GM21390 (cell line): ENCODE data around the gene CXXC1.
A peak's percentile ranks its signal among the peaks of the same experiment; 100 is the strongest.
"Not testable (repeated sequence)": the region's sequence is repeated elsewhere in the genome, so short reads cannot be mapped to it uniquely, and the experiment has no call there.

Experiments used
- ATAC-seq: cut with Tn5 transposase; IDR thresholded peaks from one replicate; pipeline ENCODE4 v1.9.1; 2021; ENCODE audit not compliant: unreplicated experiment

CXXC1 gene

DNA sequence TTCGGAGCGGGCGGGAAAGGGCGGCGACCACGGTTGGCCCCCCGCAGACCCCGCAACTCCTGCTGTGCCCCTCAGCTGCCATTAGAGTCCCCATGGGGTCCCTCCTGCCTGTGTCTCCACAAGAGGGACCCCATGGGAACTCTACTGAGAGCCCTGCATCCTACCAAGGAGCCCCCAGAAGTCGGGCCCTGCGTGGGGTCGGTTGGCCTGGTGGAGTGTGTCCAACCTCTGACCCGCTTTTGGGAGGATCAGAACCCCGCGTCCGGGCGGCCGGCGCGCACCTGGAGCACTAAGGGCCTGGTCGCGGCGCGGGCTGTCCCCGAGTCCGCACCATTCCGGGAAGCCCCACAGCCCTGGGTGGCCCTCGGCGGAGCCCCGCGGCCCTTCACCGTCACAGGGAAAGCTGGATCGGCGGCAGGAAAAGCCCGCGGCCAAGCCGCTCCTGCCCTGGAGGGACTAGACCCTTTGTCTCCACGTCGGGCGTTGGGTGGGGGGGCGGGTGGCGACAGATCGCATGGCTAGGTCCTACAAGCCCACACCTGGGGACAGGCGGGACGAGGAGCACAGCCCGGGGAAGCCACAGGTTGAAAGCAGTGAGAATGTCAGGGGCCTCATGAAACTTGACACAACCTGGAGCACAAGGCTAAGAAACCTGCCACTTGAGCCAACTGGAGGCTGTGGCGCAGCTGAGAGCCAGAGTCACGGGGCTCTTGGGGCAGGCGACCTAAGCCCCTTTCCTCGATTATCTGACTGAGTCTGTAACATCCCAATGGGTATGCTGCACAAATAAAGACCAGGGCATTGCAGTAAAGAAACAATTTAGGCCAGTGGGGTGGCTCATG lies 11.2 kb upstream of the CXXC1 start:
- ATAC-seq = no peak

DNA sequence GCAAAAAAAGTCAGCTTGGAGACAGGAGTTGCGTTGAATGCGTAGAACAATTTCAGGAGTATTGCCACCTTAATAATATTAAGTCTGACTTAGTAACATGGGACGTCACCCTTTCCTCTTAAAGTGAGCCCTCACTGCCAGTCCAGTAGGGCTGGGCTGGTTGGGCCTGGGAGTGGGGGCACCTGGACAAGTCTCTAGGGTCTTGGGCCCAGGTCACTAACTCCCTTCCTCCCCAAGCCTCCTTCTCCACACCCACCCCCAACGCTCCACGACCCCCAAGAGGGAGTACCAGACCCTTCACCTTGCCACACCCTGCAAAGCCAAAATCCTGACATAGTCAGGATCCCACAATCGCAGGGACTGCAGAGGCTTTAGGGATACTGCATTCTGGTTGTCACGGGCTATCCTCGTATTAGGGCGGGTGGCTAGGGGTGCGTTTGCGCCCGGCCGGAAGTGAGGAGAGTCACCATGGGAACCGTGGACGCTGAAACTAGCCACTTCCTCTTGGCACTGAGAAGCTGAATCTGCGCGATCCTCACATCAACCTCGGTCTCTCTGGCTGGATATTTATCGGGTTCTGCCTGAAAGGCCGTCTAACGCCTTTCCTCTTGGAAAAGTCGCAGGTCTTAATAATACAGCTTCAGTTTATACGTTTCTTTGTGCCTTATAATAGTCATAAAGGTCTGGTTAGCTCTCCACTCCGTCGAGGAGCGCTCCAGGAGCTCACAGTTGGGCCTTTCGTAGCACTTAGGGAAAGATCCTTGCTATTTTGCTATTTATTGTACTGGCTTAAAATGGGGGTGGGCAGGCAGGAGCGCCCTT lies 10.3 kb upstream of the CXXC1 start:
- peak; percentile 99 for ATAC-seq

DNA sequence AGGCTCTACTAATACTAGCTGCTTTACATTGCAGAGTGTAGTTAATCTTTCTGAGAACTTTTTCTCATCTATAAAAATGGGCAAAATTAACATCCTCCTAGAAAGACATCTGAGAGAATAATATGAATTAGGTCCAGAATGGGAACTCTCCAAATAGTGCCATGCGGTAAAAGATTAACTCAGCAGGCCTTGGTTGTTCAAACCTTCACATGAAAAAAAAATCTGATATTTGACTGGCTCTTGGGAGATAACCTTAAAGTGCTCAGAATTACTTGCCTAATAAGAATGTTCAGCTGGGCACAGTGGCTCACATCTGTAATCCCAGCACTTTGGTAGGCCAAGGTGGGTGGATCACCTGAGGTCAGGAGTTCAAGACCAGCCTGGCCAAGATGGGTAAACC lies 5.5 kb upstream of the CXXC1 start:
- no peak for ATAC-seq

DNA sequence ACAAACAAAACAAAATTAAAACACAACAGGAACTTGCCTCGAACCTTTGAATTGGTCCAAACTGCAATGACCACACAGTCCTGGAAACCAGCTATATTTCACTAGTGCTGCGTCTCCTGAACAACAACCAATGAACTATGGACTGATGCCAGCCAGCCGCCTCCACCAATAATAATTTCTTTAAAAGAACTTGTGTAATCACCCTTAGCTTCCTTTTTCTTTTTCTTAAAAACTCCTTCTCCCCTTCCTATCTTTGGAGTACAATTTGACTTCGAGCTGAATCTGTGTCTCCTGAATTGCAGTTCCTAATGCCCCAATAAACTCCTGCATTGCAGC lies 1.6 kb upstream of the CXXC1 start:
- no peak for ATAC-seq

DNA sequence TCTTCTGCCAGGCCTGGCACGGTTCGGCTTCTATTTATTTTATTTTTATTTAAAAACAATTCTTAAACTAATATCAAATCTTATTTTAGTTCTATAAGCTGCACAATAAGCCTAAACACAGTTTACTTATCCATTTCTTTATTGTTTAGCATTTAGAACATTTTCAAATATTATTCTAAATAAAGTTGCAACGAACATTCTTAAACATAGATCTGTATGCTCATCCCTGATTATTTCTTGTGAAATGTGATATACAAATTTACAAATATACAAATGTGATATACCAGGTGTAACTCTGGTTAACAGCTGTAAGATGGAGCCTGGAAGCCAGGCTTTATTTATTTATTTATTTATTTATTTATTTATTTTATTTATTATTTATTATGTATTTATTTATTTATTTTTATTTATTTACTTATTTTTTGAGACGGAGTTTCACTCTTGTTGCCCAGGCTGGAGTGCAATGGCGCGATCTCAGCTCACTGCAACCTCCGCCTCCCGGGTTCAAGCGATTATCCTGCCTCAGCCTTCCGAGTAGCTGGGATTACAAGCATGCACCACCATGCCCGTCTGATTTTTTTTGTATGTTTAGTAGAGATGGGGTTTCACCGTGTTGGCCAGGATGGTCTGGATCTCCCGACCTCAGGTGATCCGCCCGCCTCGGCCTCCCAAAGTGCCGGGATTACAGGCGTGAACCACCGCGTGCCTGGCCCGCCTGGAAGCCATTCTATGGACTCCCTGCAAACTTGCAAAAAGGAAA lies 1.0 kb upstream of the CXXC1 start:
- not testable (repeated sequence) for ATAC-seq

DNA sequence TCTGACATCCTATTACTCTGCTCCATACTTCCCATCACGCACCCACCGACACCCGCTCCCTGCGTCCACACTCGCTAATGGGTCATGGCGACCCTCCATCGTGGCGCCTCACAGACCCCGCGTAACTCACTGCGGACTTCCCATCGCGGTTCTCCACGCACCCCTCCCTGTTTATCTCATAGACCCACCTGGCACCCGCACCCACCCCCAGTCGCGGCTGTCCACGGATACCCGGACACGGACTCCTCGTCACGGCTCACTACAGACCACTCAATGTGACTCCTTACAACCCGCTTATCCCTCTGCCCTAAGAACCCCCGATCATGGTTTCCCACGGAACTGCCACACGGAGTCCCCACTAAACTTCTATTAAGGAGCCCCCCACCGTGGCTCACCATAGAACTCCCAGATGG lies 458 bp downstream of the CXXC1 start:
- ATAC-seq = no peak

DNA sequence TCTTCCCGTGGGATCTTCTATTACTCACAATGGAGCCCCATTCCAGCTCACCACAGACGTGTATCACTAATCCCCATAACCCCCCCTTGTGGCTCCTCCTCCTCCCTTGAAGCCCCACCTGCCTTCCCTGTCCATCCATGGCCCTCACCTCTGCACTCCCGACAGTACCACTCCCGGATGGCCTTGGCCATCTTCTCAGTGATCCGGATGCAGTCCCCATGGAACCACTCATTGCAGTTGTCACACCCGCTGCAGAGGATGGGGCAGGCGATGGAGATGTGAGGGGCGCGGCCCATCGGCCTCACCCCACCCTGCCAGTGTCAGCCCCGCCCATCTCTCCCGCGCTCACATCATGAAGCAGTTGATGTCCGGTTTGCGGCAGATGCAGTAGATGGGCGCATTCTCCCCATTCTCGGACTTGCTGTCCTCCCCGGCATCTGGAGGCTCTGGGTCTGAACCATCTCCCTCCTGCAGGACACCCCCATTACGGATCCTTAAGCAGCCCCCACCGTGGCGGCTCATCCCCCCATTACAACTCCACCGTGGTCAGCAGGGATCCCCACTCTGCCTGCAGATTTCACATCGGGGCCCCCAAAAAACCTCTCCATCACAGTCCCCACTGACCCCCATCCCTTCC lies 983 bp downstream of the CXXC1 start:
- ATAC-seq = no peak

DNA sequence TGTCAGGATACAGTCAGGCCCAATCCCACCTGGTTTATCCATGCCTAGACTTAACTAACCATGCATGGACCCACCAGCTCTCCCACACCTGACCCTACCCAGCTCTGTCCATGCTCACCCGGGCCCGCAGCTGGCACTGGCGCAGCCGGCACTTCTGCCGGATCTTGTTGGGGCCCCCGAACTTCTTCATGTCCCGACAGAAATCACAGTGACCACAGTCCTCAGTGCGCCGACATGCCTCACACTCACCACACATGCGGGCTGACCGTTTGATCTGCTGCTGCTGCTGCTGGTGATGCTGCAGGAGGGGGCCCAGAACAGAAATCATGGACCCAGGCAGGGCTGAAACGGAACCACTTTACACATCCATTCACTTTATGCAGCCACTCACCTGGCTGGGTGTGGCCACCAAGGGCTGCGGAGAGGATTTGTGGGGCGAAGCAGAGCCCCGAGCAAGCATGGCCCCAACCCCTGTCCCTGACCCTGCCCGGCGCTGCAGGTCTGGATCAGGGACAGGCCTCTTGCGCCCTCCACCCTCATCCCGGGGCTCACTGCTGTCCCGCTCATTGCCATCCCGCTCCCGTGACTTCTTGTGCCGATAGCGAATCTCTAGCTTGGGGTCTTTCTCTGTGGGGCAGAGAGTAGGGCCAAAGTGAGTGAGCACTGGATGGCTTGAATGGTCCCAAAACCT lies 1.7 kb downstream of the CXXC1 start:
- no peak for ATAC-seq

DNA sequence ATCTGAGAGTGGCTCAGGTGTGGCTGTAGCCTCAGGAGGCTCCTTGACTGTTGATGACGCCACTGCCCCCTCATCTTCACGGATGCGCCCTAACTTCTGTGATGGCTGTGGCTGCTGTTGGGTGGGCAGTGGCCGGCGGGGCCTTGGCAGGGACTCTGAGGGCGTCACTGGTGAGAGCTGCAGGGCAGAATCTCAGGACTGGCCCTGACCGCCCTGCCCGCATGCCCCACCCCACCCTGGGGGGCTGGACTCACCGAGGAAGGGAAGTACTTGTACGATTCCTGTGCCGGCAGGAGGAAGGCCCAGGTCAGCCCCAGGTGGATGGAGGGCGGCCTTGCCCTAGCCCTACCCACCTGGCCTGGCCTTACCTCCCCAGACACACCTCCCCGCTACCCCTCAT lies 2.4 kb downstream of the CXXC1 start:
- no peak for ATAC-seq

DNA sequence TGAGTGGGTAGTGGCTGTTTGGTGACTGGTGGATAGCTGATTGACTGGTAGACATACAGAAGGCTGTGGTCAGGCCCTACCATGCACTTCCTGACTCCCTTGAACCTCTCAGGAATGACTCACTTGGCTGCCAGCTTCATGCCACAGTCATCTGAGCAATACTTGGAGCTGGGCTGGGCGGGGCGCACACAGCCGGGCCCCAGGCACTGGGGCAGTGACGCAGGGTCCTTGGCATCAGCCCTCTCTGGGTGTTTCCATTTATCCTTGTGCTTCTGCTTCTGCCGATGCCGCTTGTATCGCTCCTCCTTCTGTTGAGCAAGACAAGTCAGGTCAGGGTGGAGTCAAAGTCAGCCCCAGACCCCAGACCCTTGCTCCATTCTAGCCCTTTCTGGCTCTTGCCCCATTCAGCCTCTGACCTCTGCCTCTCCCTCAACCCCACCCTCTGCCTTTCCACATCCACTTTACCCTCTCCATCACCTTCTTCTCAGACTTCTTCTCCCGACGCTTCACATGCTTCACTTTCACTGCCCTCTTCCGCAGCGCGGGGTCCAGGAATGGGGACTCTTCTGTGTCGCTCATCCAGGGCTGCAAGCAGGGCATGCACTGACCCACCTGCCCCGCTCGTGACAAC lies 3.1 kb downstream of the CXXC1 start:
- ATAC-seq = no peak

DNA sequence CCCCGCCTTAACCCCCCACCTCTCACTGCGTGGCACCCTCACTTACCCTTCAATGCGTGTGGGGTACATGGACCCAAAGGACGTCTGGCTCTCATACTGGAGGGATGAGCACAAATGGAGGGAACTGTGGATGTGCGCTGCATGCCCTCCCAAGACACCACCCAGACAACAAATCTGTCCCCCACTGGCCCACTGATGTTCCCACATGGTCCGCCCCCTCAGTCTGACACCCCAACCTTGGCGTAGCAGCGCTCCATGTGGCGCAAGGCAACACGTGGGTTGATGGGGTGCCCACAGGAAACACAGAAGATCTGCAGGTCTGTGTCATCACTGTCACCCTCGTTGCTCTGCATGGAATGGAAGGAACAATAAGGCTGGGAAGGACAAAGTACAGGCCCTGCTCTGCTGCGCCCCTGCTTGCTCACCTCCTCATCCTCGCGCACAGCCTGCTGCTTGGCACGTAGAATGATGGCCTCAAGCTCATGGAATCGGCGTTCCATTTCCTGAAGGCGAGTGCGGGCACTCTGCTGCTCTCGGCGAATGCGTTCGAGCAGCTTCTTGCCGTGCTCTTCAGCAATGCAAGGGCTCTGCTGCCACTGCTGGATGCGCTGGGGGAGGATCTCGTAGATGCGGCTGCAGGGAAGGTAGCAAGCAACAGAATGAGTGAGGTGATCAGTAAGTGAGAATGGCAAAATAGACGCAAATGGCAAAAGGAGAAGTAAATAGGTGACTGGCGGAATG lies 3.9 kb downstream of the CXXC1 start:
- ATAC-seq = no peak

DNA sequence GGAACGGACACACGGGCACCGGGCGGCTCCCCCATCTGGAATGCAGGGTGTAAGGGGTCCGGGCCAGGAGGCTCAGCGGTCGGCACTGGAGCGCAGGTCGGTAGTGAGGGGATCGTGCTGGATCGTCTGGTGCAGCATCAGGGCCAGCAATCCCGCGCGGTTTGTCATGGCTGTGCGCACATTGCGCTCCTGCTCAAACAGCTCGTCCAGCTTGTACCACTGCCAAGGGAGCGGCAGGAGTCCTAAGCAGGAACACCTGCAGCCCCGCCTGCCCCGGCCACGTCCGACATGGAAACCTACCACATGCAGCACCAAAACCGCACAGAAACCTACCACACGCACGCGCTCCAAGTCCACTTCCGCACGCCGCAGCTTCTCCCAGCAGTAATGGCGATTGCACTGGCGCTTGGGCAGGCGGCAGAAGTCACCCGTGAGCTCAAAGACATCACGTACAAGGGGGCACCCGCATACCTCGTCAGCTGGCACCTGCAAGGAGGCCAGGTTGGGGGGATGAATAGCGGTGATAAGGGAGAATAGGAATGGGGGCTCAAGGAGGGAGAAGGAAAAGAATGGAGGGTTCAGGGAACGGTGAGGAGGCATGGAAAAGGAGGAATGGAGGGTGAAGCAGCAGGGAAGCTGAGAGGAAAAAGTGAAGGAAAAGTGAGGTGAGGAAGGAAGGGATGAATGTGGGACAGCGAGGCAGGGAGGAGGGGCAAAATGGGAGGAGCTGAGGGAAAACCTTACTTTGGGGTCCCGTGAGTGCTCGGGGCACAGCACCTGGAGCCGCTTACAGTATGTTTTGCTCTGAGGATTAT lies 4.8 kb downstream of the CXXC1 start:
- ATAC-seq = no peak

DNA sequence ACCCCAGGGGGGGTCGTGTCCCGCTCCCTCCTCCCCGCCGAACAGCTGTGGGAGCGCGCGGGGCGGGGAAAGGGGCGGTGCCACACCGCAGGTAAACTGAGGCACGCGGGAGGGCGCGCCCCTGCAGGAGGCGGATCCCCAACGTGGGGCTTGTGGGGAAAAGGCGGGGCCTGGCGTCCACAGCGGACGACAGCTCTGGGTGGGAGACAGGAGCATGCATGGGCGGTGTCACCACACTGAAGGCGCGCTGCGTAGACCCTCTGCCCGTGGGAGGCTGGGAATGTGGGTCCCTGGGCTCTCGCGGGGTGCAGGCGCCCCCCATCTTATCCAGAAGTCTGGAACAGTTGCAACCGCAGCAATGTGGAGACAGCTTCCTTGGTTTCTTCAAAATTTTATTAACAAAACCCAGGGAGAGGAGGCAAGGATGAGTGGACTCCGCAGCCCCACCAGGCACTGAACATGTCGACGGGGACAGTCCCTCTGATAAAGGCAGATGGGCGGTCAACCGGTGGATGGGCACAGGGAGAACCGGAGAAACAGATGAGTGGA lies 5.4 kb downstream of the CXXC1 start:
- ATAC-seq = no peak

DNA sequence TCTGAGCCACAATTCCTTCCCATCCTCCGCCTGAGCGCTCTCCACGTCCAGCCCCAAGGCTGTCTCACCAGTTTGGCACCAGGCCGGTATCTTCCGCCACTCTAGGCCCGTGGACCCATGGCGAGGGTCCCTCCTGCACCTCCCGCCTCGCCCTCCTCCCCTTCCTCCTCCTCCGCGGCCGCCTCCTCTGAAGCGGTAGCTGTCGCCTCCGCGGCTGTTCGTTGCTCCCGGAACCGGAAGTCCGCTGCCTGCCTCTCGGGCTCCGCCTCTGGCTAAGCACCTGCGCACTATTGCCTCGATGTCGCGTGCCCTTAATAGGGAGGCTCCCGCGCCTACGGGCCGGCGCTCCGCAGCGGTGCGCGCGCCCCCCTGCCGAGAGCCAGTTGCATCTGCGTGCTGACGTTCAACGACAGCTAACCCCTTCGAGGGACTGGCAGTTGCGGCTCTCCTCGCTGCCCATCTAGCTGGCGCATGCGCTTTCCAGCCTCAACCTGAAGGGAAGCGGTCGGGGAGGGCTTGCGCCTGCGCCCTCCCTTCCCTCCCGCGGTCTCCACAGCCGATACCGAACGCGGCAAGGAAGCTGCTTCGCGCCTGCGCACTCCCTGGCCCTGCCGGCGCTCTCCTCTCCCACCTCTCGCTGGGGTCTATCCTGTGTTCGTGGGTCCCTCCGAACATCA lies 6.1 kb downstream of the CXXC1 start, which contains the start of gene MBD1:
Gene MBD1, minus strand, starts transcription at position 229 of the 677 bp plus-strand sequence. CDS start 1,531 bp downstream, outside the sequence.
- peak; percentile 90 for ATAC-seq

DNA sequence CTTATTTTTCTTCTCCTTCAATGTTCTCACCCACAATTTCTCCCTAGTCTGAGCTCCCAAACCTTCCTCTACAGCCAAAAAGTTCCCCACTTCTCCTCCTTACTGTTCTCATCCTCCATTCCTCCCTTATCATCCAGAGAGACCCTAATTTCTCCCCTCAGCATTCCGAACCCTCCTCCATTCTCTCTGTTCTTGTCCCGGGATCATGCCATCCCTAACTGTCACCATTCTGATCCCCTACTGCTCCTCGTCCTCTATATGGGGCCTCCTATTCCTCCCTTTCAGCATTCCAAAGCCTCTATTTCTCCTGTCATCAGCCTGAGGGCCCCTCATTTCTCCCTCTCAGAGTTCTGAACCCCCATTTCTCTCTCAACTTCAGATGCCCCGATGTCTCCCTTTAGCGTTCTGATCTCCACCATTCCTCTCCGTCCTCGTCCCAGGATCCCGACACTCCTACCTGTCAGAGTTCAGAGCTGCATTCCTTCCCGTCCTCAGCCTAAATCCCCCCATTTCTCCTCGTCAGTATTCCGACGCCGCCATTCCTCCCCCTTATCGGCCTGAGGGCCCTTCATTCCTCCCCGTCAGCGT lies 6.7 kb downstream of the CXXC1 start:
- ATAC-seq = no peak

DNA sequence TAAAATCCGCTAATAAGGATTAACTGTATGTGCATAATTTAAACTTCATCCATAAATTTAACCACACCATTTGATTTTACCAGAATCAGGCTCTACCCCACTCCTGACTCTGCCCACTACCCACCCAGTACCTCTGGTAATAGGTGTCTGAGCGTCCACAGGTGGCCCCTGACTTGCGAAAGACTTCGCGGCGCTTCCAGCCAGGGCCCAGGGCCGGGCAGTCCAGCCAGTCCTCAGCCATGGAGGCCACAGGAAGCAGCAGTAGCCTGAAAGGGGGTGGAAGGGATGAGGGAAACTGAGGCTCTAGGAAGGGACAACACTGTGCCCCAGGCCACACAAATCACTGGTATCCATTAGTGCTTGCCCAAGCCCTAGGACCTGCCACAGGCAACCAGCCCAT lies 7.7 kb downstream of the CXXC1 start:
- ATAC-seq = no peak

DNA sequence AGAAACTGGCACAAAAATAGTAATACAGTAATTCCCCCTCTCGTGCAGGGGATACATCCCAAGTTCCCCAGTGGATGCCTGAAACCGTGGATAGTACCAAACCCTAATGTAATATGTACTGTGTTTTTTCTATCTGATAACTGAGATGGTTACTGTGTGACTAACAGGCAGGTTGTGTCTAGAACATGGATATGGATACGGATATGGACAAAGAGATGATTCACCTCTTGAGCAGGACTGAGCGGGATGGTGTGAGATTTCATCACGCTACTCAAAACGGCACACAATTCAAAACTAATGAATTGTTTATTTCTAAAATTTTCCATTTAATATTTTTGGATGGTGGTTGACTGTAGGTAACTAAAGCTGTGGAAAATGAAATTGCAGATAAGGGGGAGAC lies 9.6 kb downstream of the CXXC1 start:
- ATAC-seq = no peak
